GM12865 (cell line): Measurements from ENCODE around the gene IFI27L1.
"Not testable (repeated sequence)": the region's sequence is repeated elsewhere in the genome, so short reads cannot be mapped to it uniquely, and the experiment has no call there.

ENCODE experiments used
- DNase-seq: peaks from one replicate; pipeline ENCODE4 v3.0.0; 2010; ENCODE audit warnings: low read depth
- H3K4me3 ChIP-seq: 2 replicates; pipeline ENCODE4 v1.5.1; 2011; ENCODE audit warnings: mild to moderate bottlenecking, low read depth, low read length, control low read depth
- TF ChIP-seq, protein P1 (sequence below): IDR thresholded peaks from 2 replicates; pipeline ENCODE4 v1.5.1; 2011; ENCODE audit warnings: low read length, control low read depth, low read depth, inconsistent platforms; ENCODE audit not compliant: insufficient read depth; ENCODE audit errors: missing control alignments

Gene IFI27L1

GRCh38 chr14:94062344-94062940 is 18.7 kb upstream of the IFI27L1 start:
- TF ChIP-seq, protein P1, sequence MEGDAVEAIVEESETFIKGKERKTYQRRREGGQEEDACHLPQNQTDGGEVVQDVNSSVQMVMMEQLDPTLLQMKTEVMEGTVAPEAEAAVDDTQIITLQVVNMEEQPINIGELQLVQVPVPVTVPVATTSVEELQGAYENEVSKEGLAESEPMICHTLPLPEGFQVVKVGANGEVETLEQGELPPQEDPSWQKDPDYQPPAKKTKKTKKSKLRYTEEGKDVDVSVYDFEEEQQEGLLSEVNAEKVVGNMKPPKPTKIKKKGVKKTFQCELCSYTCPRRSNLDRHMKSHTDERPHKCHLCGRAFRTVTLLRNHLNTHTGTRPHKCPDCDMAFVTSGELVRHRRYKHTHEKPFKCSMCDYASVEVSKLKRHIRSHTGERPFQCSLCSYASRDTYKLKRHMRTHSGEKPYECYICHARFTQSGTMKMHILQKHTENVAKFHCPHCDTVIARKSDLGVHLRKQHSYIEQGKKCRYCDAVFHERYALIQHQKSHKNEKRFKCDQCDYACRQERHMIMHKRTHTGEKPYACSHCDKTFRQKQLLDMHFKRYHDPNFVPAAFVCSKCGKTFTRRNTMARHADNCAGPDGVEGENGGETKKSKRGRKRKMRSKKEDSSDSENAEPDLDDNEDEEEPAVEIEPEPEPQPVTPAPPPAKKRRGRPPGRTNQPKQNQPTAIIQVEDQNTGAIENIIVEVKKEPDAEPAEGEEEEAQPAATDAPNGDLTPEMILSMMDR: no peak
- no peak for DNase-seq
- no peak overlapping the region for H3K4me3 ChIP-seq

GRCh38 chr14:94066089-94066676 is 14.9 kb upstream of the IFI27L1 start:
- H3K4me3 ChIP-seq: no peak overlapping the region
- DNase-seq: no peak
- TF ChIP-seq, protein P1: no peak

DNA sequence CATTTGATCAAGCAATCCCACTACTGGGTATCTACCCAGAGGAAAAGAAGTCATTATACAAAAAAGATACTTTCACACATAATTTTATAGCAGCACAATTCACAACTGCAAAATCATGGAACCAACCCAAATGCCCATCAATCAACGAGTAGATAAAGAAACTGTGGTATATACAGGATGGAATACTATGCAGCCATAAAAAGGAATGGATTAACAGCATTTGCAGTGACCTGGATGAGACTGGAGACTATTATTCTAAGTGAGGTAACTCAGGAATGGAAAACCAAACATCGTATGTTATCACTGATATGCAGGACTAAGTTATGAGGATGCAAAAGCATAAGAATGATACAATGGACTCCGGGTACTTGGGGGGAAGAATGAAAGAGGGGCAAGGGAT is 9.0 kb upstream of the IFI27L1 start:
- not testable (repeated sequence) for DNase-seq, H3K4me3 ChIP-seq

GRCh38 chr14:94074534-94074933 is 6.6 kb upstream of the IFI27L1 start:
- TF ChIP-seq, protein P1: no peak
- no peak overlapping the region for H3K4me3 ChIP-seq
- no peak for DNase-seq

DNA sequence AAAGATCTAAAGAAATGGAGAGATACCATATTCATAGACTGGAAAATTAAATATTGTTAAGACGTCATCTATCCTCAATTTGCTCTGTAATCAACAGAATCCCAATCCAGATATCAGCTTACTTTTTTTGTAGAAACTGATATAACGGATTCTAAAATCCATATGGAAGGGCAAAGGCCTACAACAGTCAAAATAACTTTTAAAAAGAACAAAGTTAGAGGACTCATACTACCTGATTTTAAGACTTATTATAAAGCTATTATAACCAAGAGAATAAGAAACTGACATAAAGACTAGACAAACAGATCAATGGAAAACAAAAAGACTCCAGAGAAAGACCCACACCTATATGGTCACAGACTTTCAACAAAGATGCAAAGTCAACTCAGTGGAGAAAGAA is 6.1 kb upstream of the IFI27L1 start:
- H3K4me3 ChIP-seq: no peak overlapping the region
- TF ChIP-seq, protein P1: no peak
- DNase-seq: no peak

DNA sequence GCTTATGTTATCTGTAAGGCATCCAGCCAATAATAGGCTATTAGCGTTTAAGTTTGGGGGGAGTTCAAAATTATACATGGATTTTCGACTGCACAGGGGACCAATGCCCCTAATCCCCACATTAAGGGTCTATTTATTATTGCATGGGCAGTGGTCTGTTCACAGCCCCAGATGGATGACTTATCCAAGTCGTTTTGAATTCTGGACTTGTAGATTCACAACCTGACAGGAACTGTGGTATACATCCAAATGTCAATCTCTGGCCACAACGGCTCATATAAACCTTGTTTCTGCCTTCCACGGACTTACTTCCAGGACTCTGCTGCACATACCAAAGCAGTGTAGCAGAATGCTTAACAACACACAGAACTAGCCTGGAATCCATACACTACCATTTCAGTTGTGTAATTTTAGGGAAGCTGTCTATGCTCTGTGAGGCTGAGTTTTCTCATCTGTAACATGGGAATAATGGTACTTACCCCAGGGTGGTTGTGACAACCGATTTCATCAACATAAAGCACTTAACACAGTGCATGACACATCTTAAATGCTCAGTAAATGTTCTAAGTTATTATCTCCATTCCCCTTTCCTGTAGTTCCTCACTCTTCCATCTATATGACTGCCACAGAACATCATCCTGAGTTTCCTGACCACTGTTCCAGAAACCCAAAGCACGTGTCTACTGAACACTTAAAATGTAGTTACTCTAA is 3.8 kb upstream of the IFI27L1 start:
- no peak for DNase-seq
- H3K4me3 ChIP-seq: no peak overlapping the region
- TF ChIP-seq, protein P1: no peak

- TF ChIP-seq, protein P1: no peak
- H3K4me3 ChIP-seq: no peak overlapping the region
- no peak for DNase-seq
These were observed 3.3 kb upstream of the IFI27L1 start for GRCh38 chr14:94077823-94078222.
